NCI-H82 (cell line): ENCODE data around the gene OSBPL6.
"Not testable (repeated sequence)": the region's sequence is repeated elsewhere in the genome, so short reads cannot be mapped to it uniquely, and the experiment has no call there.

Experiments used
- DNase-seq: peaks from one replicate; lab custom pipeline; 2025; lab: John Stamatoyannopoulos, UW

Gene OSBPL6

GRCh38 chr2:178193823-178194599 lies at the start of gene OSBPL6:
TSS of gene OSBPL6 (plus strand) at chr2:178194512. CDS start at chr2:178306185, 111,673 bp downstream.
- DNase-seq = peak; percentile 91

GRCh38 chr2:178152033-178152432 lies 42.3 kb upstream of the OSBPL6 start:
- DNase-seq = no peak

- DNase-seq = no peak
Observed at GRCh38 chr2:178152542-178152941, 41.8 kb upstream of the OSBPL6 start.

DNA sequence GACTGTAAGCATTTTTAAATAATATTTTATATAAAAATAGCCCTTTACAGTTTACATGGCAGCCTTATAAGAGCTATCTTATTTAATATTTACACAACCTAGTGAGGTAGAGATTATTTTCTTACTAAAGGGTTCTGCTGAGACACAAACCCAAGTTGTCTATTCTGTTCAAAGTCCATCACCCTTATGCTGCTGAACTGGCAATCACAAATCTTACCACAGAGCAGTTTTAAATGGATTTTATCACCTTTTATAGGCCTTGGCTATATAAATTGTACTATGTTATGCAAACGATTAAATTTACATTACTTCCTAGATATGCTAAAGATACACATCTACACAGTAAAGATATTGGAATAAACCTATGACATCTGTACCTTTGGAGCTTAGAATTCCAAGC lies 41.3 kb upstream of the OSBPL6 start:
- DNase-seq = no peak

DNA sequence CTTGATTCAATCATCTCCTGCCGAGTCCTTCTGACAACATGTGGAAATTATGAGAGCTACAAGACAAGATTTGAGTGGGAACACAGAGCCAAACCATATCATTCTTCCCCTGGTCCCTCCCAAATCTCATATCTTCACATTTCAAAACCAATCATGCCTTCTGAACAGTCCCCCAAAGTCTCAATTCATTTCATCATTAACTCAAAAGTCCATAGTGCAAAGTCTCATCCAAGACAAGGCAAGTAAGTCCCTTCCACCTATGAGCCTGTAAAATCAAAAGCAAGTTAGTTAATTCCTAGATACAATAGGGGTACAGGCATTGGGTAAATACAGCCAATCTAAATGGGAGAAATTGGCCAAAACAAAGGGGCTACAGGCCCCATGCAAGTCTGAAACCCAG lies 40.4 kb upstream of the OSBPL6 start:
- not testable (repeated sequence) for DNase-seq

DNA sequence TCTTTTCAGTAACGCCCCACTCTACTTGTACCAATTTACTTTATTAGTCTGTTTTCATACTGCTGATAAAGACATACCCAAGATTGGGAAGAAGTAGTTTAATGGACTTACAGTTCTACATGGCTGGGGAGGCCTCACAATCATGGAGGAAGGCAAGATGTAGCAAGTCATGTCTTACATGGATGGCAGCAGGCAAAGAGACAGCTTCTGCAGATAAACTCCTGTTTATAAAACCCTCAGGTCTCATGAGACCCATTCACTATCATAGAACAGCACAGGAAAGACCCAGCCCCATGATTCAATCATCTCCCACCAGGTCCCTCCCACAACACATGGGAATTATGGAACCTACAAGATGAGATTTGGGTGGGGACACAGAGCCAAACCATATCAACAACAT lies 38.8 kb upstream of the OSBPL6 start:
- DNase-seq = no peak

DNA sequence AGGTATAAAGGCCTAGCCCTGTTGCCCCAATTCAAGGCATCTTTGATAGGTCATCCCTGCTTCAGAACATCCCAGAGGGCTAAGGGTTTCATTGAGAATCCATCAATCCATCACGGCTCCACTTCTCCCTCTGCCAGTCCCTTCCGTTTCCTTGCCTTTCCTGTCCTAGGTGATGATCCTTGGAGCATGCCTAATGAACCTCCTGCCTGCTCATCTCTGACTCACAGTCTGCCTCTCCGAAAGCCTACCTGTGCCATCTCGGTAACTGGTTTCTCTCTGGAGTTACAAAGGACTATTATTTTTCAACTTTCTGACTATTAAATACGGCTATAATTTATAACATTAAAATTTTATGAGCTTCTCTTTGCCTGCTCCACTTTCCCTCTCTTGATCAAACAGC lies 36.7 kb upstream of the OSBPL6 start:
- DNase-seq = no peak

GRCh38 chr2:178159966-178160365 lies 34.3 kb upstream of the OSBPL6 start:
- no peak for DNase-seq

DNA sequence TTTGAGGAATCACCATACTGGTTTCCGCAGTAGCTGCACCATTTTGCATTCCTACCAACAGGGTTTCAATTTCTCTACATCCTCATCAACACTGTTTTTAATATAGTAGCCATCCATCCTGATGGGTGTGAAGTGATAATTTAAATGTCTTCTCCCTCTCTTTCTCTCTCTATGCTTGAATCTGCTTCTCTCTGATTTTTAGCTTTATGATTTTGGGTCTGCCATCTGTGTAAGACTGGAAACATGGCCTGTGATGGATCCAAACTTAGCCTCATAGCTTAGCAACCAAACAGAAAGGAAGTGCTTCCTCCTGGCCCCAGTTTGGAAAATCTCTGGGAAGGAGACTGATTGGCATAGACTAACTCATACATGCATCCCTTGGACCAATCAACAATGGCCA lies 33.7 kb upstream of the OSBPL6 start:
- DNase-seq = no peak

DNA sequence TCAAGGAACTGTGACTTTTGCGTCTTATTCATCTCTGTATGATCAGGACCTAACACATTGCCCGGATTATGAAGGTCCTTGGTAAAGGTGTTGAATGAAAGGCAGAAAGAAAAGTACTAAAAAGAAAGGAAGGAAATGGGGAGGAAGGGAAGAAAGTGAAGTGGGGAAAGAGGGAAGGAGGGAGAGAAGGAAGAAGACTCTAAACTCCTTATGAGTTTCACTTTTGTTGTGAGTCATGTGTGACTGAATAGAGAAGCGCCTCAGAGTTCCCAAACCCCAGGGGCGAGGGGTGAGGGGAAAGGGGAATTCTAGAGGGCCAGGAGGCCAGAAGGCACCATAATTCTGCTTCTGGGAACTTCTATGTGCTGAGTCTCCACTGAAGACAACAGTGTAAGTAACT lies 30.9 kb upstream of the OSBPL6 start:
- no peak for DNase-seq

DNA sequence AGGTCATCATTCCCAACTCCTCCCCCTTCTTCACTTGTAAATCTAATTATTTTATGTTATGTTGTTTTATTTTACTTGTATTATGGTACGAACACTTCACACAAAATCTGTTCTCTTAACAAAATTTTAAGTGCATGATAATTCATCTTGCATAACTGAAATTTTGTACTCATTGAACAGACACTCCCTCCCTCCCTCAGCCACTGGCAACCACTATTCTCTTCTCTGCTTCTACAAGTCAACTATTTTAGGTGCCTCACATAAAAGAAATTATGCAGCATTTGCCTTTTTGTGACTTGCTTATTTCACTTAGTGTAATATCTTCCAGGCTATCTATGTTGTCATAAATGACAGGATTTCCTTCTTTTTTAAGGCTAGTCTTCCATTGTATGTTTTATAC lies 30.4 kb upstream of the OSBPL6 start:
- DNase-seq = no peak

GRCh38 chr2:178173657-178174056 lies 20.7 kb upstream of the OSBPL6 start:
- no peak for DNase-seq

DNA sequence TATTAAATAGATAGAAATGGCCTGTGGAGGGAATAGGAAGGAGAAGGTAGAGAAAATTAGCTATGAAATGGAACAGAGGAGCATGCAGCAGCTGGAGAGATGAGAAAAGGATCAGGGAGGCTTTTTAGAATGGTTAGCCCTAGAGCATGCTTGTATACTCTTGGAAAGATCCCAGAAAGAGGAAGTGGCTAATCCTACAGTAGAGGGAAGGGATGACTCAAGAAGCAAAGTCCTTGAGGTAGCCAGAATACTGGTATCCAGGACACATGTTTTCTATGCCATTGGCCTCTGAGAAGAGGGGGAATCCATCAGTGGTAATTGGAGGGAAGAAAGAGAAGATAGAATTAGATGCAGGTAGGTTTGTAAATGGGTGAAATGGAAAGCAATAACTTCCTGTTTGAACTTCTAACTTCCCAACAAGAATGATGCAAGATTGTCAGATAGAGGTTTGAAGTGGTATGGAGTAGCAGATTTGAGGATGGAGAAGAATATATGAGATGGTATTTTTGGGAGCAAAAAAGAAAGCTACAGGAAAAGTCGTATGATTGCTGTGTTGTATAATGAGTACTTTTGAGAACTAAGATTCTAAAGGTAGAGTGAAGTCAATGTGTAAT lies 17.1 kb upstream of the OSBPL6 start:
- peak; percentile 30 for DNase-seq

- DNase-seq = not testable (repeated sequence)
Observed at GRCh38 chr2:178180648-178181047, 13.7 kb upstream of the OSBPL6 start.

DNA sequence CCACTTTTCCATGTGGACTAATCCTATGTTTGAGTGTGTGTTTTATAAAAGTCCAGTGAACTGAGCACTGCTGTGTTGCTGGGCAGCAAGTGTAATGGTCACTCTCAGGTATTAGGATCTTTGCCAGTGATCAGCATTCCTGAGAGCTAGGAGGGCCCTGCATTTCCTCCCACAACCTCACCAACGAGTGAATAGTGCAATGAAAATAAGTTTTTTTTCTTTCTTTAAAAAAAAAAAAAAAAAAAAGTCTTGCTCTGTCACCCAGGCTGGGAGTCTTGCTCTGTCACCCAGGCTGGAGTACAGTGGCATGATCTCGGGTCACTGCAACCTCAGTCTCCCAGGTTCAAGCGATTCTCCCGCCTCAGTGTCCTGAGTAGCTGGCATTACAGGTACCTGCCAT lies 6.5 kb upstream of the OSBPL6 start:
- DNase-seq = no peak

DNA sequence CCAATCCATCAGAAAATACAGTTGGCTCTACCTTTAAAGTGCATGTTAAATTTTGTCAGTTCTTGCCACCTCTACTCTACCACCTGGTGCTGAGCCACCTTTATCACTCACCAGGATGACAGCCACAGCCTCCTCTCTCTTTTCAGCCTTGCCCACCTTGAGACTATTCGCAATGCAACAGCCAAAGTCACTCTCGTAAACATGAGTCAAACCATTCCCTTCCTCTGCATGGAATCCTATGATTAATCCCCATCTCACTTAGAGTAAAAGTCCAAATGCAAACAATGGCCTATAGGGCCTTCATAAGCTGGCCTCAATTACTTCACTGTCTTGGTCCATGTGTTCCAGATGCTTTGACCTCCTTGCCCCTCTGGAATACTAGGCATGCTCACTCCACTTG lies 5.8 kb upstream of the OSBPL6 start:
- DNase-seq = no peak

- no peak for DNase-seq
Observed at GRCh38 chr2:178191004-178191508, 3.3 kb upstream of the OSBPL6 start.

DNA sequence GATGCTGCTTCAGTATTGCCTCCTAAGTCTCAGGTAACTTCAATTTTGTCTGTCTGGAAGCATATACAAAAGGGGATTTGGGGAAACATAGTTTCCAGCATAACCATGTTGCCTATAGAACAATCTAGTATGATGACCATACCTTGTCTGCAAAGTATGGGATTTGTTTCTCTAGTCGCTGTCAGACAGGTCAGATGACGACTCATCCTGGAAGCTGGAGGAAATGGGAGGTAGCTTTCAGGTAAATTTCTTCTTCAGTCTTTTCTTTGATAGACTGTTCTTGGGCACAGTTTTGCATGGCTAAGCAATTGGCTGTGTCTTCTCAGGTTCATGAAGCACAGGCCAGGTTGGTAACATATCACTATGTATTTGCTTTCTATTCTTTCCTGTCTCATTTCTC lies 2.8 kb upstream of the OSBPL6 start:
- DNase-seq = no peak

DNA sequence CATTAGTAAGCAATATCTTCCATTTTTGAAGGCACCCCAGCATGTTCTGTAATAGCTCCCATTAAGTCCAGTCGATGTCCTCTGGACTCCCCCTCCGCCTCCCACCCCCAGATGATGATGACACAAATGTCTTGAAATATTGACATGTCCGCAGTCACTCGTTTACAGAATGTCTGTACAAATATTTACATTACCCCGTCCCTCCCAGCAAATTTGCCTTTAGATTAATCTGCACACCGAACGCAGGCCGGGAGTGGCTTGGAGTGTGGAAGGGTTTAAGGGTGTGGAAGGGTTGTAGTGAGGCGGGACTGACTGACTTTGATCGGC lies 853 bp upstream of the OSBPL6 start:
- DNase-seq = no peak

DNA sequence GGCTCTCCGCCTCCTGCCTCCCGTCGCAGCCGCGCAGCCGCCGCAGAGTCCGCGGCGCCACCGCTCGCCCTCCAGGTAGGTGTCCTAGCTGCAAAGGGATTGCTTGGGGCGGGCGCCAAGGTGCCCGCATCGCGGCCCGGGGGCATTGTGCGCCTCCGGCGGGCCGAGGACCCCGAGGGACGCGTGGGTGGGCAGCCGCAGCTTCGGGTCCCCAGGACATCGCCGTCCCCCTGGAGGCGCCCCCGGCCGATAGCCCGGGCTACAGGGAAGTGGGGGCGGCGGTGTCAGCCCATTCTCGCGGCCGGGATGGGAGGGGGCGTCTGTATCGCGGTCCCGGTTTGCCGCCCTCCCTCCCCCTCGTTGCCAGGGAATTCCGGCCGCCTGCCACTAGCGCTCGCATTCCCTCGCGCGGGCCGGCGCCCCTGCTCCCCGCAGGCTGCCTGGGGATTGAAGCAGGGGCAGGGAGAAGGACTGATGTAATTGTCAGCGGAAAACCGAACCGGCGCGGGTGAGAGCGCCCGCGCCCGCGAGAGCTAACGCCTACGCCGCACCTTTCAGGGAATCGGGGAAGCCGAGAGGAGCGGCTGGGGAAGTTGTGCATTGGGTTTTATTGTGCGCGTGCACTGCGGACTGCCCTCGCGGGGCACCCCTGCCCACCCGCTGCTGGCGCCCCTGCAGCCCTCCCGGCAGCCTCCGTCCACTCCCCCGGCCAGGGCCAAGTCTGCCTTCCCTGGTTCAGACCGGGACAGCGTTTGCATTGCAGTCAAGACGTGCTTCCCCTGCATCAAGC lies 483 bp downstream of the OSBPL6 start:
- peak; percentile 83 for DNase-seq

- DNase-seq = no peak
Observed at GRCh38 chr2:178195390-178196166, 1.3 kb downstream of the OSBPL6 start.

DNA sequence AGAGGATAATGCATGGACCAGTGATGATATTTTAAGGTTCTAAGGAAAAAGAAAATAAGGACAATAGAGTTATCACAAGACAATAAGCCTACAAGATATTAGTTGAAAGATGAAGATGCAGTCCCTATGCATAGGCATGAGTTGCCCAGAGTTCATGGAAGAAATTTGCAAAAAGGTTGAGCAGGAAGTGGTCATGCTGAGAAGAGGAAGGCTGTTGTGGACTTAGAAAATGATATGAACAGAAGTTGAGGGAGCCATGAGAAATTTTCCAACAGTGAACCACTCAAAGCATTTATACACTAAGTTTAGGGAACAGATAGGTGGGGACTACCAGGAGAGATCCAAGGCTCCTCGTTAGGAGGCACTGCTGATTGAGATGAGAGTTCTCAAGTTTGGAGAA lies 3.5 kb downstream of the OSBPL6 start:
- no peak for DNase-seq
